ENCODE results near the gene GNG12. TPM values are rescaled to one million over a fixed set of nuclear protein-coding genes. Genes with fewer than 3 reads are reported as not detected.
"Not testable (repeated sequence)": the region's sequence is repeated elsewhere in the genome, so short reads cannot be mapped to it uniquely, and the experiment has no call there.

The GNG12 gene
- total and polyA plus RNA-seq, 8 donors: 51.2 to 71.9 (median 57.1) TPM

DNA sequence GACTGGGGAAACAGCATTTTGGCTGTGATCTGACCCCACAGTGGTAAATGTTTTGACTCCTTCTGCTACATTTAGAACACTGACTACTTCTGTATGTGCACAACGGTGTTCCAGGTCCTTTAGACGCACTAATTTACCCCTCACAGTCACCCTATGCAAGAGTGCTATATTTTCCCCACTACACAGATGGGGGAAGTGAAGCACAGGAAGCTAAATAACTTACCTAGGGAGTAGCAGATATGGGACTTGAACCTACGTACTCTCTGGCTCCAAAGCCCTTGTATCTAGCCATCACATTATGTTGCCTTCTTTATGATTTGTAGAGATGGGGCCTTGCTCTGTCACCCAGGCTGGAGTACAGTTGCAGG, 99.0 kb downstream of the GNG12 start:
- Histone ChIP-seq H3K27me3 (no peaks in the 10 kb centered on the region), H3K4me3 (no peak overlapping the region), H3K4me1 (peaks cover 11 to 33% of the 10 kb centered on the region in 2 donors), H3K27ac (peak overlapping the region in 1 of 2 donors; percentile 28), H3K36me3 (no peaks in the 10 kb centered on the region), H3K9me3 (no peaks in the 10 kb centered on the region)
- TF ChIP-seq, protein P1, sequence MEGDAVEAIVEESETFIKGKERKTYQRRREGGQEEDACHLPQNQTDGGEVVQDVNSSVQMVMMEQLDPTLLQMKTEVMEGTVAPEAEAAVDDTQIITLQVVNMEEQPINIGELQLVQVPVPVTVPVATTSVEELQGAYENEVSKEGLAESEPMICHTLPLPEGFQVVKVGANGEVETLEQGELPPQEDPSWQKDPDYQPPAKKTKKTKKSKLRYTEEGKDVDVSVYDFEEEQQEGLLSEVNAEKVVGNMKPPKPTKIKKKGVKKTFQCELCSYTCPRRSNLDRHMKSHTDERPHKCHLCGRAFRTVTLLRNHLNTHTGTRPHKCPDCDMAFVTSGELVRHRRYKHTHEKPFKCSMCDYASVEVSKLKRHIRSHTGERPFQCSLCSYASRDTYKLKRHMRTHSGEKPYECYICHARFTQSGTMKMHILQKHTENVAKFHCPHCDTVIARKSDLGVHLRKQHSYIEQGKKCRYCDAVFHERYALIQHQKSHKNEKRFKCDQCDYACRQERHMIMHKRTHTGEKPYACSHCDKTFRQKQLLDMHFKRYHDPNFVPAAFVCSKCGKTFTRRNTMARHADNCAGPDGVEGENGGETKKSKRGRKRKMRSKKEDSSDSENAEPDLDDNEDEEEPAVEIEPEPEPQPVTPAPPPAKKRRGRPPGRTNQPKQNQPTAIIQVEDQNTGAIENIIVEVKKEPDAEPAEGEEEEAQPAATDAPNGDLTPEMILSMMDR (IDR thresholded peaks at IDR 0.05): no peak
- DNase-seq (no peak), ATAC-seq (no peak)
- intact Hi-C loops (cut with DNase I): no loop called here

DNA sequence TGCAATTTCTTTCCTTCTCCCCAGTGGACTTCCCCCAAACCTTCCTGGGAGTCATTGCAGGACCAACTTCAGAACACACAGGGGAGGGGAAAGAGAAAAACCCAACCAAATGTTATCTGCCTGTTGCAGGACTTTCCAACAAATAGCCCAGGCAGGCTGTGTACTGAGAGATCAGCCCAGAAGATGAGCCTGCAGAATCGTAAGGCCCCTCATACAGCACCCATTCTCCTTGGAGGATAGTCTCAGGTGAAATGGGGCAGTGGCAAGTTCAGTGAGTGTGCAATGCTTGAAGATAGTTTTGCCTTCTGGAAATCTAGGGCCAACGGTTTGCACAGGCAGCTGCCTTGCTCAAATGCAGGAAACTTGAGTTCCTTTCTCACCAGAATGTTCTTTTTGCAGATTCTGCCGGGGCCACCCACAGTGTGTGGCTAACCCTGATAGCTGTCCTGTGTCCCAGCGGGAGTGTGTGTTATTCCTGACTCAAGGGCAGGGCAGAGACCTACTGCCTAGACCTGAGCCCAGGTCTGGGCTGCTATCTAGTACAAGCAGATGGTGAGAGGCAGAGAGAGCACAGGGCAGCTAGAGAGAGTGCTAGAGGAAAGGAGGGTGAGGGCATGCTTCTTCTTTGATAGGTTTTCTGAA, 99.5 kb downstream of the GNG12 start:
- no peaks in the 10 kb centered on the region for H3K9me3 ChIP-seq
- H3K27ac ChIP-seq: peak overlapping the region in 1 of 2 donors; percentile 28
- intact Hi-C loops (cut with DNase I): no loop called here
- no peaks in the 10 kb centered on the region for H3K27me3 ChIP-seq
- TF ChIP-seq, protein P1 (IDR thresholded peaks at IDR 0.05): no peak
- DNase-seq: no peak
- H3K4me3 ChIP-seq: no peak overlapping the region
- no peaks in the 10 kb centered on the region for H3K36me3 ChIP-seq
- no peak for ATAC-seq
- H3K4me1 ChIP-seq: peaks cover 11 to 33% of the 10 kb centered on the region in 2 donors

DNA sequence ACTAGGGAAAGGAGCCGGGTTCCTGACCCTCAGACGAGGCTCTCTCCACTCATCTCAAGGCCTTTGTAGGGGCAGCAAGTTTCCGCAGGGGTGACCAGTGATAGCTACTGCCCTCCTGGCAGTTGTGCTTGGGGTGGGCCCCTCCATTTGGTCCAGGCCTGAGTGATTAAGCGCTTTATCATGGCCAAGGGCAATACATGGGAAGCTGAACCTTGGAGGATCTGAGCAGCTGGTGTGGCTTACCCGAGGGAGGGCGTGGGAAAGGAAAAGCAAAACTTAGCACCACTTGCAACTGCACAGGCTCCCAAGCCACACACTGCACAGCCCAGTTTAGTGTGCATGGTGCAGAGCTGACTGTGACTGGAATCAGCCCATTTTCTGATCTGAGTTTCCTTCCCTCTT, 100.5 kb downstream of the GNG12 start:
- H3K9me3 ChIP-seq: no peaks in the 10 kb centered on the region
- DNase-seq (no peak), ATAC-seq (no peak)
- H3K4me3 ChIP-seq: no peak overlapping the region
- H3K27ac ChIP-seq: no peak overlapping the region
- no peaks in the 10 kb centered on the region for H3K36me3 ChIP-seq
- H3K4me1 ChIP-seq: peaks cover 11 to 33% of the 10 kb centered on the region in 2 donors
- TF ChIP-seq, protein P1 (IDR thresholded peaks at IDR 0.05): no peak
- H3K27me3 ChIP-seq: no peaks in the 10 kb centered on the region
- intact Hi-C loops (cut with DNase I): no loop called here

DNA sequence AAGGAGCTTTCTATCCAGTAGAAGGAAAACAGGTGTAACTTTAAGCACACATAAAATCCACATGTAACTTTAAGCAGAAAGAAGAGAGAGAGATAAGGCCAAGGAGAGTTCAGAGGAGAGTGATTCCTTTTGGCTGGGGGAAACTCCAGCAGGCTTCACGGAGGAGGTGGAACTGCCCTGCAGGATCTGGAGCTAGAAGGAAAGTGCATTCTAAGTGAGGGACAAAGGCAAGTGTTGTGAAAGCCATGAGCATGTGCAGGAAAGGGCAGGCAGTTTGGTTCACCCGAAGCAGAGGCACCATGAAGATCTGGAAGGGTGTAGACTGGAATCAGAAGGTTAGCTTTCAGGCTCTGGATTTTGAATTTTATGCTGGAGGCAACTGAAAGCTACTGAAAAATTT, 101.9 kb downstream of the GNG12 start:
- TF ChIP-seq, protein P1 (IDR thresholded peaks at IDR 0.05): no peak
- Histone ChIP-seq H3K36me3 (no peaks in the 10 kb centered on the region), H3K4me3 (no peak overlapping the region), H3K9me3 (no peaks in the 10 kb centered on the region), H3K27me3 (no peaks in the 10 kb centered on the region), H3K4me1 (peaks cover 7 to 28% of the 10 kb centered on the region in 2 donors), H3K27ac (no peak overlapping the region)
- DNase-seq: no peak
- intact Hi-C loops (cut with DNase I): no loop called here
- ATAC-seq: no peak

DNA sequence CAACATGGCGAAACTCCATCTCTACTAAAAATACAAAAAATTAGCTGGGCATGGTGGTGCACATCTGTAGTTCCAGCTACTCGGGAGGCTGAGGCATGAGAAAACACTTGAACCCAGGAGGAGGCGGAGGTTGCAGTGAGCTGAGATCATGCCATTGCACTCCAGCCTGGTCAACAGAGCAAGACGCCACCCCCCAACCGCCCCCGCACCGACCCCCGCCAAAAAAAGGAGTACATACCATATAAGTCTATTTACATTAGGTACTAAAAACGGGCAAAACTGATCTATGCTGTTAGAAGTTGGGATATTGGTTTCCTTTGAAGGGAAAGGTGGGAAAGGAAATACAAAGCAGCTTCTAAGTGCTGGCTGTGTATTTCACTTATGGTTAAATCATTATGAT, 103.0 kb downstream of the GNG12 start:
- H3K9me3 ChIP-seq; H3K36me3 ChIP-seq; H3K27me3 ChIP-seq; DNase-seq; H3K4me3 ChIP-seq; intact Hi-C loops (cut with DNase I); H3K27ac ChIP-seq; ATAC-seq: not testable (repeated sequence)
- peaks cover 0 to 28% of the 10 kb centered on the region in 2 donors for H3K4me1 ChIP-seq

DNA sequence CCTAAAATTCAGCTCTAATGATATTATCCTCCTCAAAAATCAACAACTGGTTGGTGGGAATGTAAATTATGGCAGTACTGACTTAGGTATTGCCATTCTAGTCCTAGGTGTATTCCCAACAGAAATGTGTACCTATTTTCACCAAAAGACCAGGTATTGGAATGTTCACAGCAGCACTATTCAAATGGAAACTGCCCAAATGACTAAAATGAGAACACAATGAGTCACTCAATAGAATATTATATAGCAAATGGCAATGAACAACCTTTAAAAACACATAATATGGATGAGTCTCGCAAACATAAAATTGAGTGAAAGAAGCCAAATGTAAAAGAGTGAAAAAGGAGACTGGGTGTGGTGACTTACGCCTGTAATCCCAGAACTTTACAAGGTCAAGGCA, 103.4 kb downstream of the GNG12 start:
- Histone ChIP-seq H3K27ac (no peak overlapping the region), H3K4me1 (peaks cover 4 to 28% of the 10 kb centered on the region in 2 donors), H3K36me3 (no peaks in the 10 kb centered on the region), H3K9me3 (no peaks in the 10 kb centered on the region), H3K27me3 (no peaks in the 10 kb centered on the region), H3K4me3 (no peak overlapping the region)
- ATAC-seq (no peak), DNase-seq (no peak)
- TF ChIP-seq, protein P1 (IDR thresholded peaks at IDR 0.05): no peak
- intact Hi-C loops (cut with DNase I): no loop called here

All from left lung (tissue), 10 donors.